ENCODE measurements around the gene TEPSIN.

The TEPSIN gene

GRCh38 chr17:81235822-81236740, 2.8 kb downstream of the TEPSIN start:
- H3F3A ChIP-seq (ENCODE audit: insufficient read depth, low read length), result peaks cover 5% of the 10 kb centered on the region; the same call in 1 of the 2 replicates
- H3K36me3 ChIP-seq (replicated peaks; ENCODE audit: insufficient read depth, low read length), result no peaks in the 10 kb centered on the region
- no peaks in the 10 kb centered on the region for H4K20me1 ChIP-seq (ENCODE audit: insufficient read depth, low read length)
- TF ChIP-seq EZH2 (optimal IDR thresholded peaks at IDR 0.05; ENCODE audit: low read depth, low read length) (no peak), EZH2phosphoT487 (IDR thresholded peaks at IDR 0.05; ENCODE audit: low read length) (no peak), CTCF (IDR thresholded peaks at IDR 0.05; ENCODE audit: low read length) (no peak)
- no peak overlapping the region for H2AFZ ChIP-seq (ENCODE audit: low read length)
- no peaks in the 10 kb centered on the region for H3K9me3 ChIP-seq (replicated peaks; ENCODE audit: insufficient read depth, low read length)
- no peak overlapping the region for H3K9ac ChIP-seq (ENCODE audit: low read length)
- H3K27me3 ChIP-seq (replicated peaks; ENCODE audit: insufficient read depth, low read length), result no peaks in the 10 kb centered on the region
- no peak overlapping the region for H3K27ac ChIP-seq (ENCODE audit: low read length)
- H3K79me2 ChIP-seq (ENCODE audit: low read length), result peaks cover 57% of the 10 kb centered on the region
- no peak for DNase-seq
- H3K4me3 ChIP-seq (ENCODE audit: low read length), result no peak overlapping the region
- H3K4me2 ChIP-seq (ENCODE audit: low read depth, low read length), result no peak overlapping the region
- peaks cover 6% of the 10 kb centered on the region for H3K4me1 ChIP-seq (ENCODE audit: low read length)
- no peaks in the 10 kb centered on the region for H3K9me2 ChIP-seq (replicated peaks; ENCODE audit: insufficient read depth, low read length)

DNA sequence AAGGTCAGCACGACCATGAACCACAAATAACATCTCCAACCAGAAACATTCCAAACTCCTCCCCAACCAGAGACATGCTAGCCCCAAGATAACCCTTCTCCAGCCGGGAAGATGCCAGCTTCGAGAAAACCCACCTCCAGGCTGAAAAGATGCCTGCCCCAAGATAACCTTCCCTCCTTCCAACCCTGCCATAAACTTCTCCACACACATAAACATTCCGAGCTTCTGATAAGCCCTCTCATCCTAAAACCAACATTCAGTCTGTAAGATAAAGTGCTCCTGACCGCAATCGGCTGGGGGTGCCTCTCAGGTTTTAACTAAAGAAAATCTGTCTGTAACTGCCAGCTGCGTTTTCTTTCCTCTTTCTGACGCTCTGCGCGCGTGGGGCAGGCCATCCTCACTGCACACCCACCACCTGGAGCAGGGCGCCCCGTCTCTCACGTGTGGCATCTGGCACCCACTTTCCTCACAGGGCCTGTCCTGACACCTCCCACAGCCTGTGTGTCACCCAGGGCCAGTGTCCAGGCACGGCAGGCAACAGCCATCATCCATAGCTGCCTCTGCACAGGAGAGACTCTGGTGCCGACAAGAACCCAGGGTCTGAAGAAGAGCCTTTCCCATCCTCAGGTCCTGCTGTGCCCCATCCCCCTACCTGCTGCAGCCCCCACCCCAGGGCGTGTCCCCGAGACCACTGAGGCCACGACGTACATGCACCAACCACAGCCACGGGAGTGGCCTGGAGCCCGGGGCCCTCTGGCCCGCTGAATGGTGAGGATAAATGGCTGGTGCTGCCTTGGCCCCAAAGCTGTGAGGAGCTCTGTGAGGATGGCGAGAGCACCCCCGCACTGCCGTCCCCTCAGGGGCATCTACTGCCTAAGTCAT, 3.7 kb downstream of the TEPSIN start:
- Histone ChIP-seq H3K9ac (ENCODE audit: low read length) (no peak overlapping the region), H2AFZ (ENCODE audit: low read length) (no peak overlapping the region), H3K36me3 (replicated peaks; ENCODE audit: insufficient read depth, low read length) (no peaks in the 10 kb centered on the region), H3K79me2 (ENCODE audit: low read length) (peaks cover 48% of the 10 kb centered on the region), H3K27ac (ENCODE audit: low read length) (no peak overlapping the region), H4K20me1 (ENCODE audit: insufficient read depth, low read length) (no peaks in the 10 kb centered on the region), H3K4me1 (ENCODE audit: low read length) (peaks cover 6% of the 10 kb centered on the region), H3K4me2 (ENCODE audit: low read depth, low read length) (no peak overlapping the region), H3F3A (ENCODE audit: insufficient read depth, low read length) (peaks cover 5% of the 10 kb centered on the region; the same call in 1 of the 2 replicates), H3K9me3 (replicated peaks; ENCODE audit: insufficient read depth, low read length) (no peaks in the 10 kb centered on the region), H3K9me2 (replicated peaks; ENCODE audit: insufficient read depth, low read length) (no peaks in the 10 kb centered on the region), H3K4me3 (ENCODE audit: low read length) (no peak overlapping the region), H3K27me3 (replicated peaks; ENCODE audit: insufficient read depth, low read length) (no peaks in the 10 kb centered on the region)
- DNase-seq, result no peak
- TF ChIP-seq CTCF (IDR thresholded peaks at IDR 0.05; ENCODE audit: low read length) (no peak), EZH2 (optimal IDR thresholded peaks at IDR 0.05; ENCODE audit: low read depth, low read length) (no peak), EZH2phosphoT487 (IDR thresholded peaks at IDR 0.05; ENCODE audit: low read length) (no peak)

DNA sequence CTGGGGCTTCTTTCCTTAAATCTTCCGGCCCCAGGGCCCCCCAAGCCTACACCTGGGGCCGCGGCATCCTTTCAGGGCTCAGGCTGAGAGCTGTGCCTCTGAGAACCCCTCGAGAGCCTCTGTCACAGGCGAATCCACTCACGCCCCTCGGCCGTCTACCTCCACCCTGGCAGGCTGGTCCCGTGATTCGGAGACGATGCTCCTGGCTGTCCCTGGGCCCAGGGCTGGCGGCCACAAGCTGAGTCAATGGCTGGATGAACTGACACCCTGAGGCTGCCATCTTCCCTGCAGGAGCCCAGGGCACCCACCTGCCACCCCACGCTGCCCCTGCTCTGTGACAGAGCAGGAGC, 4.4 kb downstream of the TEPSIN start:
- no peaks in the 10 kb centered on the region for H3K36me3 ChIP-seq (replicated peaks; ENCODE audit: insufficient read depth, low read length)
- H2AFZ ChIP-seq (ENCODE audit: low read length), result no peak overlapping the region
- H4K20me1 ChIP-seq (ENCODE audit: insufficient read depth, low read length), result no peaks in the 10 kb centered on the region
- H3K4me2 ChIP-seq (ENCODE audit: low read depth, low read length), result no peak overlapping the region
- TF ChIP-seq CTCF (IDR thresholded peaks at IDR 0.05; ENCODE audit: low read length) (no peak), EZH2 (optimal IDR thresholded peaks at IDR 0.05; ENCODE audit: low read depth, low read length) (no peak), EZH2phosphoT487 (IDR thresholded peaks at IDR 0.05; ENCODE audit: low read length) (no peak)
- no peak for DNase-seq
- H3K27ac ChIP-seq (ENCODE audit: low read length), result no peak overlapping the region
- no peaks in the 10 kb centered on the region for H3K9me2 ChIP-seq (replicated peaks; ENCODE audit: insufficient read depth, low read length)
- no peaks in the 10 kb centered on the region for H3F3A ChIP-seq (ENCODE audit: insufficient read depth, low read length)
- H3K79me2 ChIP-seq (ENCODE audit: low read length), result peaks cover 41% of the 10 kb centered on the region
- H3K4me3 ChIP-seq (ENCODE audit: low read length), result no peak overlapping the region
- H3K27me3 ChIP-seq (replicated peaks; ENCODE audit: insufficient read depth, low read length), result no peaks in the 10 kb centered on the region
- H3K9me3 ChIP-seq (replicated peaks; ENCODE audit: insufficient read depth, low read length), result no peaks in the 10 kb centered on the region
- peaks cover 6% of the 10 kb centered on the region for H3K4me1 ChIP-seq (ENCODE audit: low read length)
- no peak overlapping the region for H3K9ac ChIP-seq (ENCODE audit: low read length)
